Upper lobe of left lung (tissue), 4 donors: ENCODE data around the gene EBF4.

ENCODE experiments used
- EP300 ChIP-seq, 4 donors: sonication (generic); formaldehyde crosslinking; IDR thresholded peaks; one replicate each; pipeline ENCODE4 v1.5.1; 2017; ENCODE audit warnings: antibody characterized with exemption in 4 of 4, control low read depth in 2 of 4
- POLR2A ChIP-seq, 4 donors: fragments of 450-650 bp; IDR thresholded peaks; one replicate each; pipeline ENCODE4 v1.5.1; 2016 to 2017; ENCODE audit warnings: antibody characterized with exemption in 4 of 4, mild to moderate bottlenecking in 2 of 4
- POLR2AphosphoS5 ChIP-seq, 2 donors: sonication (generic); formaldehyde crosslinking; IDR thresholded peaks; one replicate each; pipeline ENCODE4 v1.5.1; 2017; ENCODE audit warnings: antibody characterized with exemption in 2 of 2
- TF ChIP-seq, protein P1 (sequence below), 6 experiments: fragments of 450-650 bp in 4 of 6; fragments of 200-600 bp in 2 of 6; sonication (generic) in 2 of 6; IDR thresholded peaks; one replicate each; pipeline ENCODE4 v1.5.1; 2016 to 2019; ENCODE audit warnings: antibody characterized with exemption in 6 of 6

DNA sequence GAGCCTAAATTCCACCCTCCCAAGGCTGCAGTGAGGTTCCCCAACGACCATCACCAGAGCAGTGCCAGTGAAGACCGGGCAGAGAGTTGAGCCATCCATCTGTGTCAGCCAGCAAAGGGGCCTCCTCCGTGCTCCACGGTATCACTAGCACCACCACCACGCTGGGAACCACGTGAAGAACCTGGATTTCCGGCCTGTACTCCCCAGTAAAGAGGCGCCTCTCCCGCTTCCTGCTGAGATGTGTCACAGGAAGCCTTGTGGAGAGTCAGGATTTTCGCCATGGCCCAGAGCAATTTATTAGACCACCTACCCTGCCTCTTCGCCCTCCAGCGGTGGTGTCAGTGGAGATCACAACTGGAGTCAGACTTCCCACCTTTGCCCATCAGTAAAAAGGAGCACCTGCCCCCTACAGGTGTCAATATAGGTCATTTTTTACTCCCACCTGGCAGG, 79.1 kb downstream of the EBF4 start:
- TF ChIP-seq, protein P1, sequence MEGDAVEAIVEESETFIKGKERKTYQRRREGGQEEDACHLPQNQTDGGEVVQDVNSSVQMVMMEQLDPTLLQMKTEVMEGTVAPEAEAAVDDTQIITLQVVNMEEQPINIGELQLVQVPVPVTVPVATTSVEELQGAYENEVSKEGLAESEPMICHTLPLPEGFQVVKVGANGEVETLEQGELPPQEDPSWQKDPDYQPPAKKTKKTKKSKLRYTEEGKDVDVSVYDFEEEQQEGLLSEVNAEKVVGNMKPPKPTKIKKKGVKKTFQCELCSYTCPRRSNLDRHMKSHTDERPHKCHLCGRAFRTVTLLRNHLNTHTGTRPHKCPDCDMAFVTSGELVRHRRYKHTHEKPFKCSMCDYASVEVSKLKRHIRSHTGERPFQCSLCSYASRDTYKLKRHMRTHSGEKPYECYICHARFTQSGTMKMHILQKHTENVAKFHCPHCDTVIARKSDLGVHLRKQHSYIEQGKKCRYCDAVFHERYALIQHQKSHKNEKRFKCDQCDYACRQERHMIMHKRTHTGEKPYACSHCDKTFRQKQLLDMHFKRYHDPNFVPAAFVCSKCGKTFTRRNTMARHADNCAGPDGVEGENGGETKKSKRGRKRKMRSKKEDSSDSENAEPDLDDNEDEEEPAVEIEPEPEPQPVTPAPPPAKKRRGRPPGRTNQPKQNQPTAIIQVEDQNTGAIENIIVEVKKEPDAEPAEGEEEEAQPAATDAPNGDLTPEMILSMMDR (IDR thresholded peaks at IDR 0.05): no peak
- TF ChIP-seq POLR2AphosphoS5 (IDR thresholded peaks at IDR 0.05) (no peak), POLR2A (IDR thresholded peaks at IDR 0.05) (no peak), EP300 (IDR thresholded peaks at IDR 0.05) (no peak)
